ENCODE data around the gene GSTM4. TPM values are rescaled to one million over a fixed set of nuclear protein-coding genes. Genes with fewer than 3 reads are reported as not detected.

GSTM4 gene
- total and polyA plus RNA-seq, 9 of the 15 experiments (the other 6 are each of a cell fraction or from before 2014, with no cell fraction given): 18.8 to 53.4 (median 38.8) TPM

GRCh38 chr1:109657395-109657794 is 1.5 kb downstream of the GSTM4 start:
- CTCF ChIA-PET (ENCODE audit: low intra/inter-chr PET ratio): no interaction called here
- H3K9ac ChIP-seq (ENCODE audit: insufficient read depth in 1 of 2, low read depth in 2 of 2, low read length in 2 of 2): no peak overlapping the region
- in situ Hi-C loops (cut with MboI) (no loop called here), intact Hi-C loops (cut with micrococcal nuclease) (no loop called here)
- no peaks in the 10 kb centered on the region for H4K20me1 ChIP-seq (replicated peaks; ENCODE audit: control insufficient read depth, insufficient read depth, low read length)
- no peaks in the 10 kb centered on the region for H3K9me1 ChIP-seq (ENCODE audit: control insufficient read depth, insufficient read depth, low read length)
- no peak for TF ChIP-seq ZNF239 (CRISPR knock-in tag; IDR thresholded peaks at IDR 0.05)
- no peak for TF ChIP-seq ELK1 (CRISPR knock-in tag; IDR thresholded peaks at IDR 0.05)
- TF ChIP-seq LCOR (CRISPR knock-in tag; IDR thresholded peaks at IDR 0.05): no peak
- TF ChIP-seq STAT5B (CRISPR knock-in tag; IDR thresholded peaks at IDR 0.05): no peak
- TF ChIP-seq PHTF2 (CRISPR knock-in tag; IDR thresholded peaks at IDR 0.05): no peak
- TF ChIP-seq BRD4 (IDR thresholded peaks at IDR 0.05): no peak
- no peak for TF ChIP-seq NR3C1 (CRISPR knock-in tag; IDR thresholded peaks at IDR 0.05)
- TF ChIP-seq ZNF445 (CRISPR knock-in tag; IDR thresholded peaks at IDR 0.05; ENCODE audit: low read depth): no peak
- no peak for TF ChIP-seq ZKSCAN8 (CRISPR knock-in tag; IDR thresholded peaks at IDR 0.05)
- TF ChIP-seq NFE2 (IDR thresholded peaks at IDR 0.05; ENCODE audit: low read depth): no peak
- TF ChIP-seq TFAP4 (CRISPR knock-in tag; IDR thresholded peaks at IDR 0.05; ENCODE audit: borderline replicate concordance): no peak
- no peak for TF ChIP-seq PBX2 (CRISPR knock-in tag; IDR thresholded peaks at IDR 0.05; ENCODE audit: low read depth)
- TF ChIP-seq PBX2 (tag; conservative IDR thresholded peaks at IDR 0.05; ENCODE audit: low read depth): no peak
- no TSS peak for BruUV-seq (replicated peaks)
- H3K9me3 ChIP-seq (replicated peaks; ENCODE audit: control insufficient read depth, insufficient read depth, low read depth, low read length): no peaks in the 10 kb centered on the region
- no peak overlapping the region for H3K27ac ChIP-seq (ENCODE audit: extremely low read depth, low read depth, low read length)
- no peak for DNase-seq (ENCODE audit: extremely low read depth in 1 of 4, low spot score in 3 of 4)
- H3K4me1 ChIP-seq (replicated peaks in 1 of 2; ENCODE audit: control insufficient read depth in 2 of 2, insufficient read depth in 2 of 2, low read length in 2 of 2): peaks cover 0 to 24% of the 10 kb centered on the region in 2 experiments; a peak in 3 of 5 replicates
- POLR2A ChIA-PET: interaction anchor here (1.2 kb wide), 1 partner anchor 377 kb away, joined by 3 read pairs; the partner anchor contains the start of gene STRIP1
- 100% methylated on average over 4 of the region's 4 CpGs for WGBS (ENCODE audit: insufficient coverage, low coverage, missing lambda C conversion rate)
- peaks cover 14% of the 10 kb centered on the region; the same call in 2 of the 3 replicates for H3K36me3 ChIP-seq (ENCODE audit: control insufficient read depth, insufficient read depth, low read length)
- no peak for FAIRE-seq
- no peak overlapping the region for H2AFZ ChIP-seq (ENCODE audit: low read depth, low read length)
- H3K4me2 ChIP-seq (ENCODE audit: insufficient read depth, low read length): no peak overlapping the region
- no peaks in the 10 kb centered on the region for H3K27me3 ChIP-seq (ENCODE audit: control insufficient read depth in 2 of 2, insufficient read depth in 2 of 2, low read length in 2 of 2)
- H3K4me3 ChIP-seq: no peak overlapping the region
- 0 out of 3 replicates have a peak, but pooled peaks cover 2% of the 10 kb centered on the region for H3K79me2 ChIP-seq (ENCODE audit: control insufficient read depth, insufficient read depth, low read length)
- no peak for ATAC-seq

Data from K562 (cell line).